Natural killer cell (primary cell): ENCODE data around the gene CENPE. TPM values are rescaled to one million over a fixed set of nuclear protein-coding genes. Genes with fewer than 3 reads are reported as not detected.

Source experiments
- ATAC-seq, 3 donors: fragments of 150-1000 bp in 2 of 3; fragments of 200-7000 bp in 1 of 3; cut with Tn5 transposase; 1 replicate in 1 of 3; 2 replicates in 2 of 3; pipeline ENCODE4 v1.10.0; 2021; ENCODE audit warnings: mild to moderate bottlenecking in 2 of 3, moderate library complexity in 2 of 3
- DNase-seq, 2 donors: peaks; one replicate each; pipeline versions ENCODE4 v3.0.0 to v3.0.0-alpha.2; 2013 to 2021; ENCODE audit warnings: mixed read lengths in 1 of 2
- H3K27ac ChIP-seq: one replicate; pipeline ENCODE4 v1.5.1; 2013; ENCODE audit warnings: mild to moderate bottlenecking, low read length
- H3K27me3 ChIP-seq: one replicate; pipeline ENCODE4 v1.6.1; 2013; ENCODE audit warnings: low read length; ENCODE audit not compliant: control insufficient read depth, insufficient read depth
- H3K36me3 ChIP-seq: one replicate; pipeline ENCODE4 v1.6.1; 2013; ENCODE audit warnings: low read length; ENCODE audit not compliant: control insufficient read depth, insufficient read depth
- H3K4me1 ChIP-seq: one replicate; pipeline ENCODE4 v1.6.1; 2013; ENCODE audit warnings: low read length; ENCODE audit not compliant: control insufficient read depth, insufficient read depth
- H3K4me3 ChIP-seq: one replicate; pipeline ENCODE4 v1.5.1; 2013; ENCODE audit warnings: low read length
- H3K9me3 ChIP-seq: one replicate; pipeline ENCODE4 v1.6.1; 2013; ENCODE audit warnings: low read length; ENCODE audit not compliant: control insufficient read depth, insufficient read depth
- H3K27ac Mint-ChIP-seq, 2 donors: one replicate each; pipeline ENCODE4 v1.8.0; 2022; ENCODE audit warnings: mild to moderate bottlenecking in 2 of 2, mixed read lengths in 2 of 2, moderate library complexity in 1 of 2
- H3K27me3 Mint-ChIP-seq, 2 donors: one replicate each; pipeline ENCODE4 v1.8.0; 2022; ENCODE audit warnings: low read depth in 2 of 2, mixed read lengths in 2 of 2
- H3K36me3 Mint-ChIP-seq: one replicate; pipeline ENCODE4 v1.8.0; 2022; ENCODE audit warnings: mixed read lengths
- H3K4me1 Mint-ChIP-seq, 2 donors: one replicate each; pipeline ENCODE4 v1.8.0; 2022; ENCODE audit warnings: mixed read lengths in 2 of 2
- H3K4me3 Mint-ChIP-seq: one replicate; pipeline ENCODE4 v1.8.0; 2022; ENCODE audit warnings: mild to moderate bottlenecking, moderate library complexity, mixed read lengths
- H3K9me3 Mint-ChIP-seq, 2 donors: one replicate each; pipeline ENCODE4 v1.8.0; 2022; ENCODE audit warnings: mixed read lengths in 2 of 2
- WGBS: methylation state at CpG from one replicate; pipeline ENCODE4 v1.1.7; 2013; ENCODE audit warnings: missing lambda C conversion rate; ENCODE audit not compliant: insufficient coverage; 5-methylcytosine and 5-hydroxymethylcytosine counted together
- intact Hi-C: fragments of 100-400 bp; cut with micrococcal nuclease; formaldehyde crosslinking; loops from one replicate; pipeline ENCODE4 v1.14.2; 2022
- total RNA-seq, 4 donors: library from RNA; stranded (reverse); fragments of 120-200 nt in 1 of 4; gene quantifications; one replicate each; pipeline versions ENCODE4 v1.2.3 to v1.2.4, GENCODE V29; 2013 to 2022
- TF ChIP-seq, protein P1 (sequence below): fragments of 200-600 bp; IDR thresholded peaks from one replicate; pipeline ENCODE4 v1.8.0; 2022; ENCODE audit warnings: antibody characterized with exemption

CENPE gene
- total RNA-seq, 3 donors from 2014 or later (not counting 1 experiment from before 2014, with no cell fraction given) = 2.7 to 6.9 (median 4.8) TPM

GRCh38 chr4:103137446-103137827, 60.7 kb downstream of the CENPE start:
- no peaks in the 10 kb centered on the region for H3K9me3 Mint-ChIP-seq
- H3K27ac ChIP-seq = no peak overlapping the region
- H3K4me1 ChIP-seq = no peaks in the 10 kb centered on the region
- no peak overlapping the region for H3K4me3 Mint-ChIP-seq
- H3K4me3 ChIP-seq = no peak overlapping the region
- no peaks in the 10 kb centered on the region for H3K4me1 Mint-ChIP-seq
- H3K36me3 Mint-ChIP-seq = no peaks in the 10 kb centered on the region
- intact Hi-C loops = no loop called here
- TF ChIP-seq, protein P1, sequence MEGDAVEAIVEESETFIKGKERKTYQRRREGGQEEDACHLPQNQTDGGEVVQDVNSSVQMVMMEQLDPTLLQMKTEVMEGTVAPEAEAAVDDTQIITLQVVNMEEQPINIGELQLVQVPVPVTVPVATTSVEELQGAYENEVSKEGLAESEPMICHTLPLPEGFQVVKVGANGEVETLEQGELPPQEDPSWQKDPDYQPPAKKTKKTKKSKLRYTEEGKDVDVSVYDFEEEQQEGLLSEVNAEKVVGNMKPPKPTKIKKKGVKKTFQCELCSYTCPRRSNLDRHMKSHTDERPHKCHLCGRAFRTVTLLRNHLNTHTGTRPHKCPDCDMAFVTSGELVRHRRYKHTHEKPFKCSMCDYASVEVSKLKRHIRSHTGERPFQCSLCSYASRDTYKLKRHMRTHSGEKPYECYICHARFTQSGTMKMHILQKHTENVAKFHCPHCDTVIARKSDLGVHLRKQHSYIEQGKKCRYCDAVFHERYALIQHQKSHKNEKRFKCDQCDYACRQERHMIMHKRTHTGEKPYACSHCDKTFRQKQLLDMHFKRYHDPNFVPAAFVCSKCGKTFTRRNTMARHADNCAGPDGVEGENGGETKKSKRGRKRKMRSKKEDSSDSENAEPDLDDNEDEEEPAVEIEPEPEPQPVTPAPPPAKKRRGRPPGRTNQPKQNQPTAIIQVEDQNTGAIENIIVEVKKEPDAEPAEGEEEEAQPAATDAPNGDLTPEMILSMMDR = no peak
- 94% methylated on average over 1 of the region's 1 CpG for WGBS
- no peak for DNase-seq
- H3K27me3 ChIP-seq = no peaks in the 10 kb centered on the region
- H3K27me3 Mint-ChIP-seq = no peaks in the 10 kb centered on the region
- ATAC-seq = no peak
- peaks cover 2% of the 10 kb centered on the region for H3K36me3 ChIP-seq
- H3K27ac Mint-ChIP-seq = no peak overlapping the region
- no peaks in the 10 kb centered on the region for H3K9me3 ChIP-seq

DNA sequence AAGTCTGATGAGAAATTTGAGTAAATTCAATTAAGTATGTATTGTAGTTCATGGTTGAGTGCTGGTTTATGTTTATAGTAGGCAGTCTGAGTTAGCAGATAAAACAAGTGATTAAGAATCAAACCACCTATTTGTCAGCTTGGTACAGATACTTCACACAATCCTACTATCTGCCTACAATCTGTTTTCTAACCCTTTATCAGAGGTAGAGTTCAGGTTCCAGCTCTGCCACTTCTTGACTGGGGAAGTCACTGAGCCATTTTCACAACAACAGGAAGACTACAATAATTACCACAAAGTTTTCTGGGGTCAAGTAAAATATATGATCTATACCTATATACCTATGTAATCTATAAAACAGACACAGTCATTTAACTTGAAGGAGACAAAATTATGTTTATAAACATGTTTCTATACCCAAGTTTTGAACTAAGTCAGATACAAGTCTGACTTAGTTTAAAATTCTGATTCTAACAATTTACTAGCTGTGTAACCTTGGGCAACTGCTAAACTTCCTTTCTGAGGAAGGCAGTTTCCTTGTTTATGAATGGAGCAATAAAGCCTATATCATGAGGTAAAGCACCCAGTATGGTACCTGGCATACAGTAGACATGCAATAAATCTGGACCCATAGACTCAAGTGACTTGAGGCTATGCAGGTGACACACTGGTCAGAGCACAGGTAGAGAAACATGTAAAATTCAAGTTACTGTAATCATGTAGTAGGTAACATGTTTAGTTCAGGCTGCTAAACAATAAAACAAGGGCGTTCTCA, 61.3 kb downstream of the CENPE start:
- H3K4me1 ChIP-seq = no peaks in the 10 kb centered on the region
- no peaks in the 10 kb centered on the region for H3K27me3 Mint-ChIP-seq
- H3K9me3 Mint-ChIP-seq = no peaks in the 10 kb centered on the region
- intact Hi-C loops = no loop called here
- no peak overlapping the region for H3K4me3 Mint-ChIP-seq
- no peaks in the 10 kb centered on the region for H3K27me3 ChIP-seq
- H3K9me3 ChIP-seq = no peaks in the 10 kb centered on the region
- no peaks in the 10 kb centered on the region for H3K4me1 Mint-ChIP-seq
- TF ChIP-seq, protein P1 = no peak
- DNase-seq (no peak), ATAC-seq (no peak)
- 36% methylated on average over 1 of the region's 1 CpG for WGBS
- no peak overlapping the region for H3K4me3 ChIP-seq
- no peaks in the 10 kb centered on the region for H3K36me3 Mint-ChIP-seq
- H3K27ac Mint-ChIP-seq = no peak overlapping the region
- H3K27ac ChIP-seq = no peak overlapping the region
- H3K36me3 ChIP-seq = peaks cover 2% of the 10 kb centered on the region

- no peak overlapping the region for H3K4me3 ChIP-seq
- no peak for DNase-seq
- 91% methylated on average over 8 of the region's 8 CpGs for WGBS
- H3K9me3 Mint-ChIP-seq = peaks cover 2 to 12% of the 10 kb centered on the region in 2 donors
- intact Hi-C loops = no loop called here
- TF ChIP-seq, protein P1 = no peak
- no peaks in the 10 kb centered on the region for H3K36me3 ChIP-seq
- ATAC-seq = no peak
- no peaks in the 10 kb centered on the region for H3K4me1 ChIP-seq
- no peaks in the 10 kb centered on the region for H3K4me1 Mint-ChIP-seq
- H3K27ac Mint-ChIP-seq = no peak overlapping the region
- H3K9me3 ChIP-seq = no peaks in the 10 kb centered on the region
- H3K27me3 Mint-ChIP-seq = no peaks in the 10 kb centered on the region
- H3K36me3 Mint-ChIP-seq = no peaks in the 10 kb centered on the region
- no peak overlapping the region for H3K27ac ChIP-seq
- H3K4me3 Mint-ChIP-seq = no peak overlapping the region
- H3K27me3 ChIP-seq = no peaks in the 10 kb centered on the region
These were observed 69.0 kb downstream of the CENPE start for GRCh38 chr4:103129174-103129573.

DNA sequence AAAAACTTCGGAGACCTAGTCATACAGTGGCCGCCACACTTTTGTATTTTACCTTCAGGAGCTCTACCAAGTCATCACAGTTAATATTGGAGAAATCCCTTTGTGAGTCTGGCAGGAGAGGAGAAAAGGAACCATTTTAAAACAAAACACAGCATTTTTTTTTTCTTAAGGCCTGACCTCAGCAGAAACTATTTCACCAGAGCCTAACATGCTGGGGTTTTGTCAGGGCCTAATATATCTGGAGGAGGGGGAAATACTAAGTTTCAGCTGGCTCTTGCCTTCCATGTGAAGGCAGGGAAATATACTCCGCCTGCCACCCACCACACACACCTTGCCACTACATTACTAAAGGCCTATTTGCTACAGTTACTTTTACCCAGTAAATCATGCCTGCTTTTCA, 72.0 kb downstream of the CENPE start:
- H3K27me3 ChIP-seq = no peaks in the 10 kb centered on the region
- H3K9me3 ChIP-seq = no peaks in the 10 kb centered on the region
- H3K9me3 Mint-ChIP-seq = peaks cover 2 to 12% of the 10 kb centered on the region in 2 donors
- TF ChIP-seq, protein P1 = no peak
- WGBS = 100% methylated on average over 2 of the region's 3 CpGs
- H3K4me1 Mint-ChIP-seq = no peaks in the 10 kb centered on the region
- H3K4me3 ChIP-seq = no peak overlapping the region
- no peaks in the 10 kb centered on the region for H3K36me3 ChIP-seq
- H3K4me3 Mint-ChIP-seq = no peak overlapping the region
- no peak for DNase-seq
- no peak for ATAC-seq
- H3K36me3 Mint-ChIP-seq = no peaks in the 10 kb centered on the region
- no peaks in the 10 kb centered on the region for H3K4me1 ChIP-seq
- no peaks in the 10 kb centered on the region for H3K27me3 Mint-ChIP-seq
- no peak overlapping the region for H3K27ac Mint-ChIP-seq
- intact Hi-C loops = no loop called here
- H3K27ac ChIP-seq = no peak overlapping the region
